Measurements from ENCODE around the gene UBE2D1.

UBE2D1 gene

GRCh38 chr10:58373442-58373827 is 38.6 kb downstream of the UBE2D1 start:
- Histone ChIP-seq H3K9me2 (replicated peaks; ENCODE audit: control insufficient read depth, low read length) (no peaks in the 10 kb centered on the region), H3K27me3 (ENCODE audit: control insufficient read depth, low read length) (no peaks in the 10 kb centered on the region), H3K27ac (ENCODE audit: low read depth, low read length) (no peak overlapping the region)

DNA sequence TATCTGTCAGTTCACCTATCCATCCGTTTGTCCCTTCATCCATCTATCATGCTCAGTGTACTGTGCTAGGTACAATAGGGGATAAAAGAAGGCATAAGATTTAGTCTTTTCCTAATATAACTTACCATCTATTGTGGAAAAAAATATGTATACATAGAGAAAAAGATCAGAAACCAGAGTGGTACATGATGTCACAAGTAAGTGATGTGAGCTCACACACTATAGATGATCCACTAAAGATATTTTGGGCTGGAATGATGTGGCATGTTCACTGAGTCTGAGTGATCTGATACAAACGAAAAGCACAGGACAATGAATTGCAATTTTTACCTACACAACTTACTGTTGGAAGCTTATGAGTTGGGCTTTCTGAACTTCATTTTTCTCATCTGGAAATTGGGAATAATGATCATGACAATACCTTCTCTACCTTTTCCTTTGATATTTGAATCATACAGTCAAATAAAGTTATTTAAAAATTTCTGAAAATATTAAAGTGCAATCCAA is 47.7 kb downstream of the UBE2D1 start:
- Histone ChIP-seq H3K4me3 (ENCODE audit: low read length) (no peak overlapping the region), H3K27me3 (ENCODE audit: control insufficient read depth, low read length) (no peaks in the 10 kb centered on the region), H3K4me2 (ENCODE audit: low read length) (no peak overlapping the region), H3K36me3 (ENCODE audit: control insufficient read depth, low read length) (peaks cover 23% of the 10 kb centered on the region), H4K20me1 (ENCODE audit: control insufficient read depth, insufficient read depth, low read depth, low read length) (peaks cover 14% of the 10 kb centered on the region; the same call in 1 of the 2 replicates), H3K9me2 (replicated peaks; ENCODE audit: control insufficient read depth, low read length) (no peaks in the 10 kb centered on the region), H3K4me1 (ENCODE audit: control insufficient read depth, low read length) (peaks cover 25% of the 10 kb centered on the region), H3K9me3 (ENCODE audit: control insufficient read depth, insufficient read depth, low read length) (no peaks in the 10 kb centered on the region), H3F3A (ENCODE audit: control insufficient read depth, insufficient read depth) (no peaks in the 10 kb centered on the region), H3K27ac (ENCODE audit: low read depth, low read length) (no peak overlapping the region), H3K79me2 (ENCODE audit: control insufficient read depth, low read length) (peaks cover 28% of the 10 kb centered on the region)
- TF ChIP-seq EZH2phosphoT487 (IDR thresholded peaks at IDR 0.05; ENCODE audit: borderline replicate concordance, low read length), result no peak
- TF ChIP-seq, protein P1, sequence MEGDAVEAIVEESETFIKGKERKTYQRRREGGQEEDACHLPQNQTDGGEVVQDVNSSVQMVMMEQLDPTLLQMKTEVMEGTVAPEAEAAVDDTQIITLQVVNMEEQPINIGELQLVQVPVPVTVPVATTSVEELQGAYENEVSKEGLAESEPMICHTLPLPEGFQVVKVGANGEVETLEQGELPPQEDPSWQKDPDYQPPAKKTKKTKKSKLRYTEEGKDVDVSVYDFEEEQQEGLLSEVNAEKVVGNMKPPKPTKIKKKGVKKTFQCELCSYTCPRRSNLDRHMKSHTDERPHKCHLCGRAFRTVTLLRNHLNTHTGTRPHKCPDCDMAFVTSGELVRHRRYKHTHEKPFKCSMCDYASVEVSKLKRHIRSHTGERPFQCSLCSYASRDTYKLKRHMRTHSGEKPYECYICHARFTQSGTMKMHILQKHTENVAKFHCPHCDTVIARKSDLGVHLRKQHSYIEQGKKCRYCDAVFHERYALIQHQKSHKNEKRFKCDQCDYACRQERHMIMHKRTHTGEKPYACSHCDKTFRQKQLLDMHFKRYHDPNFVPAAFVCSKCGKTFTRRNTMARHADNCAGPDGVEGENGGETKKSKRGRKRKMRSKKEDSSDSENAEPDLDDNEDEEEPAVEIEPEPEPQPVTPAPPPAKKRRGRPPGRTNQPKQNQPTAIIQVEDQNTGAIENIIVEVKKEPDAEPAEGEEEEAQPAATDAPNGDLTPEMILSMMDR (IDR thresholded peaks at IDR 0.05; ENCODE audit: low read depth, low read length, poor library complexity, severe bottlenecking), result no peak

More at GRCh38 chr10:58373442-58373827, 38.6 kb downstream of the UBE2D1 start:
- no peak overlapping the region for H3K4me2 ChIP-seq (ENCODE audit: low read length)
- no peaks in the 10 kb centered on the region for H3K4me1 ChIP-seq (ENCODE audit: control insufficient read depth, low read length)
- H4K20me1 ChIP-seq (ENCODE audit: control insufficient read depth, insufficient read depth, low read depth, low read length), result no peaks in the 10 kb centered on the region
- no peak overlapping the region for H3K4me3 ChIP-seq (ENCODE audit: low read length)
- H3K79me2 ChIP-seq (ENCODE audit: control insufficient read depth, low read length), result no peaks in the 10 kb centered on the region
- TF ChIP-seq, protein P1 (IDR thresholded peaks at IDR 0.05; ENCODE audit: low read depth, low read length, poor library complexity, severe bottlenecking), result no peak
- TF ChIP-seq EZH2phosphoT487 (IDR thresholded peaks at IDR 0.05; ENCODE audit: borderline replicate concordance, low read length), result no peak
- H3F3A ChIP-seq (ENCODE audit: control insufficient read depth, insufficient read depth), result no peaks in the 10 kb centered on the region
- no peaks in the 10 kb centered on the region for H3K9me3 ChIP-seq (ENCODE audit: control insufficient read depth, insufficient read depth, low read length)
- no peaks in the 10 kb centered on the region for H3K36me3 ChIP-seq (ENCODE audit: control insufficient read depth, low read length)

DNA sequence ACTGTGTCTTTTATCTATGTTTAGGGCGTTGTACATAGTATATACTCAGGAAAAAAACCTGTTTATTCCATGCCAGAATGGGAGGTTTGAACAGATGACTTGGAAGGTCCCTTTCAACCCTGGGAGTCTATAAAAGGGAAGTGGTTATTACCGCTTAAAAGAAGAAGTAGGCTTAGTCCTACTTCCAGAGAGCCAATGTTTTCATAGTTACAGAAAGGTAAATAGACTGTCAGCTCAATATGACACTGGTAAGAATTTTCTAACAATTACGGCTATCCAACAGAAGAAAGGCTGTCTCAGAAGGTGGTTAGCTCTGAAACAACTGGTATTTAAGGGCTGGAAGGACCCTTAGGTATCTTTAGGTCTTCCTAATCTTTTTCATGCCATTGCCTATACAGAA is 49.3 kb downstream of the UBE2D1 start:
- Histone ChIP-seq H3F3A (ENCODE audit: control insufficient read depth, insufficient read depth) (no peaks in the 10 kb centered on the region; the same call in 1 of the 2 replicates), H3K79me2 (ENCODE audit: control insufficient read depth, low read length) (peaks cover 43% of the 10 kb centered on the region), H3K27me3 (ENCODE audit: control insufficient read depth, low read length) (no peaks in the 10 kb centered on the region), H3K9me3 (ENCODE audit: control insufficient read depth, insufficient read depth, low read length) (no peaks in the 10 kb centered on the region), H3K4me3 (ENCODE audit: low read length) (peak overlapping the region; percentile 98), H4K20me1 (ENCODE audit: control insufficient read depth, insufficient read depth, low read depth, low read length) (peaks cover 20% of the 10 kb centered on the region; the same call in 1 of the 2 replicates), H3K4me1 (ENCODE audit: control insufficient read depth, low read length) (peaks cover 31% of the 10 kb centered on the region), H3K9me2 (replicated peaks; ENCODE audit: control insufficient read depth, low read length) (no peaks in the 10 kb centered on the region), H3K27ac (ENCODE audit: low read depth, low read length) (peak overlapping the region; percentile 56; the same call in 1 of the 2 replicates), H3K36me3 (ENCODE audit: control insufficient read depth, low read length) (peaks cover 38% of the 10 kb centered on the region), H3K4me2 (ENCODE audit: low read length) (peak overlapping the region; percentile 85)
- TF ChIP-seq, protein P1 (IDR thresholded peaks at IDR 0.05; ENCODE audit: low read depth, low read length, poor library complexity, severe bottlenecking), result no peak
- TF ChIP-seq EZH2phosphoT487 (IDR thresholded peaks at IDR 0.05; ENCODE audit: borderline replicate concordance, low read length), result no peak
